ENCODE data around the gene TCIRG1. TPM values are rescaled to one million over a fixed set of nuclear protein-coding genes. Genes with fewer than 3 reads are reported as not detected.

TCIRG1 gene
- total RNA-seq, 1 experiment from 2014 or later = 155 TPM

- DNase-seq (ENCODE audit: low read depth in 1 of 2, low spot score in 2 of 2) = no peak
- no peak overlapping the region for H3K4me3 ChIP-seq
- H3K27me3 ChIP-seq (replicated peaks) = no peaks in the 10 kb centered on the region
- peaks cover 76% of the 10 kb centered on the region for H3K36me3 ChIP-seq
- no peak overlapping the region for H3K27ac ChIP-seq
- peaks cover 11% of the 10 kb centered on the region for H3K4me1 ChIP-seq (replicated peaks)
- no peaks in the 10 kb centered on the region for H3K9me3 ChIP-seq (replicated peaks)
Observed at GRCh38 chr11:68052137-68052873, 13.5 kb downstream of the TCIRG1 start.

- H3K36me3 ChIP-seq = peaks cover 68% of the 10 kb centered on the region
- H3K27ac ChIP-seq = no peak overlapping the region
- H3K9me3 ChIP-seq (replicated peaks) = no peaks in the 10 kb centered on the region
- peaks cover 11% of the 10 kb centered on the region for H3K4me1 ChIP-seq (replicated peaks)
- DNase-seq (ENCODE audit: low read depth in 1 of 2, low spot score in 2 of 2) = no peak
- no peak overlapping the region for H3K4me3 ChIP-seq
- H3K27me3 ChIP-seq (replicated peaks) = no peaks in the 10 kb centered on the region
Observed at GRCh38 chr11:68053117-68053516, 14.3 kb downstream of the TCIRG1 start.

- no peak overlapping the region for H3K27ac ChIP-seq
- H3K4me3 ChIP-seq = no peak overlapping the region
- peaks cover 66% of the 10 kb centered on the region for H3K36me3 ChIP-seq
- H3K4me1 ChIP-seq (replicated peaks) = peaks cover 11% of the 10 kb centered on the region
- H3K9me3 ChIP-seq (replicated peaks) = no peaks in the 10 kb centered on the region
- H3K27me3 ChIP-seq (replicated peaks) = no peaks in the 10 kb centered on the region
- DNase-seq (ENCODE audit: low read depth in 1 of 2, low spot score in 2 of 2) = no peak
Observed at GRCh38 chr11:68053981-68054812, 15.4 kb downstream of the TCIRG1 start.

GRCh38 chr11:68056317-68057285 lies 17.8 kb downstream of the TCIRG1 start:
- no peak overlapping the region for H3K4me3 ChIP-seq
- no peak overlapping the region for H3K27ac ChIP-seq
- H3K4me1 ChIP-seq (replicated peaks) = peaks cover 11% of the 10 kb centered on the region
- no peak for DNase-seq (ENCODE audit: low read depth in 1 of 2, low spot score in 2 of 2)
- no peaks in the 10 kb centered on the region for H3K9me3 ChIP-seq (replicated peaks)
- no peaks in the 10 kb centered on the region for H3K27me3 ChIP-seq (replicated peaks)
- peaks cover 62% of the 10 kb centered on the region for H3K36me3 ChIP-seq

GRCh38 chr11:68057807-68058206 lies 19.0 kb downstream of the TCIRG1 start:
- no peak for DNase-seq (ENCODE audit: low read depth in 1 of 2, low spot score in 2 of 2)
- peaks cover 11% of the 10 kb centered on the region for H3K4me1 ChIP-seq (replicated peaks)
- H3K27me3 ChIP-seq (replicated peaks) = no peaks in the 10 kb centered on the region
- no peak overlapping the region for H3K27ac ChIP-seq
- H3K36me3 ChIP-seq = peaks cover 62% of the 10 kb centered on the region
- H3K4me3 ChIP-seq = no peak overlapping the region
- H3K9me3 ChIP-seq (replicated peaks) = no peaks in the 10 kb centered on the region

- no peaks in the 10 kb centered on the region for H3K9me3 ChIP-seq (replicated peaks)
- no peak for DNase-seq (ENCODE audit: low read depth in 1 of 2, low spot score in 2 of 2)
- no peak overlapping the region for H3K27ac ChIP-seq
- no peaks in the 10 kb centered on the region for H3K4me1 ChIP-seq (replicated peaks)
- H3K4me3 ChIP-seq = no peak overlapping the region
- H3K36me3 ChIP-seq = peaks cover 80% of the 10 kb centered on the region
- no peaks in the 10 kb centered on the region for H3K27me3 ChIP-seq (replicated peaks)
Observed at GRCh38 chr11:68061508-68061907, 22.7 kb downstream of the TCIRG1 start.

GRCh38 chr11:68064926-68065325 lies 26.1 kb downstream of the TCIRG1 start:
- no peak for DNase-seq (ENCODE audit: low read depth in 1 of 2, low spot score in 2 of 2)
- H3K4me3 ChIP-seq = no peak overlapping the region
- H3K4me1 ChIP-seq (replicated peaks) = no peaks in the 10 kb centered on the region
- H3K27me3 ChIP-seq (replicated peaks) = no peaks in the 10 kb centered on the region
- no peak overlapping the region for H3K27ac ChIP-seq
- no peaks in the 10 kb centered on the region for H3K9me3 ChIP-seq (replicated peaks)
- peaks cover 92% of the 10 kb centered on the region for H3K36me3 ChIP-seq

- Histone ChIP-seq H3K4me3 (no peak overlapping the region), H3K36me3 (peaks cover 93% of the 10 kb centered on the region), H3K27ac (no peak overlapping the region), H3K9me3 (replicated peaks) (no peaks in the 10 kb centered on the region), H3K27me3 (replicated peaks) (no peaks in the 10 kb centered on the region), H3K4me1 (replicated peaks) (no peaks in the 10 kb centered on the region)
- DNase-seq (ENCODE audit: low read depth in 1 of 2, low spot score in 2 of 2) = no peak
Observed at GRCh38 chr11:68065841-68066240, 27.0 kb downstream of the TCIRG1 start.

- Histone ChIP-seq H3K36me3 (peaks cover 94% of the 10 kb centered on the region), H3K4me3 (no peak overlapping the region), H3K9me3 (replicated peaks) (no peaks in the 10 kb centered on the region), H3K27ac (no peak overlapping the region), H3K27me3 (replicated peaks) (no peaks in the 10 kb centered on the region), H3K4me1 (replicated peaks) (no peaks in the 10 kb centered on the region)
- no peak for DNase-seq (ENCODE audit: low read depth in 1 of 2, low spot score in 2 of 2)
Observed at GRCh38 chr11:68066742-68067141, 27.9 kb downstream of the TCIRG1 start.

GRCh38 chr11:68067991-68068390 lies 29.2 kb downstream of the TCIRG1 start:
- H3K27me3 ChIP-seq (replicated peaks) = no peaks in the 10 kb centered on the region
- no peak overlapping the region for H3K27ac ChIP-seq
- H3K4me3 ChIP-seq = no peak overlapping the region
- DNase-seq (ENCODE audit: low read depth in 1 of 2, low spot score in 2 of 2) = peak in 1 of 2 experiments; percentile 34
- H3K36me3 ChIP-seq = peaks cover 86% of the 10 kb centered on the region
- no peaks in the 10 kb centered on the region for H3K9me3 ChIP-seq (replicated peaks)
- H3K4me1 ChIP-seq (replicated peaks) = no peaks in the 10 kb centered on the region

- Histone ChIP-seq H3K27ac (no peak overlapping the region), H3K9me3 (replicated peaks) (no peaks in the 10 kb centered on the region), H3K4me1 (replicated peaks) (no peaks in the 10 kb centered on the region), H3K4me3 (no peak overlapping the region), H3K36me3 (peaks cover 80% of the 10 kb centered on the region), H3K27me3 (replicated peaks) (no peaks in the 10 kb centered on the region)
- DNase-seq (ENCODE audit: low read depth in 1 of 2, low spot score in 2 of 2) = peak in 1 of 2 experiments; percentile 43
Observed at GRCh38 chr11:68071281-68072048, 32.6 kb downstream of the TCIRG1 start.

- no peaks in the 10 kb centered on the region for H3K27me3 ChIP-seq (replicated peaks)
- H3K27ac ChIP-seq = no peak overlapping the region
- H3K4me3 ChIP-seq = no peak overlapping the region
- peaks cover 56% of the 10 kb centered on the region for H3K36me3 ChIP-seq
- peak in 1 of 2 experiments; percentile 35 for DNase-seq (ENCODE audit: low read depth in 1 of 2, low spot score in 2 of 2)
- no peaks in the 10 kb centered on the region for H3K4me1 ChIP-seq (replicated peaks)
- H3K9me3 ChIP-seq (replicated peaks) = no peaks in the 10 kb centered on the region
Observed at GRCh38 chr11:68074584-68075352, 35.9 kb downstream of the TCIRG1 start.

Data from SJSA1 (cell line).